IPS DF 19.7 (cell line): ENCODE results near the gene CXCL3.

Experiments
- DNase-seq: peaks from one replicate; pipeline ENCODE4 v3.0.0-alpha.2; 2013; ENCODE audit warnings: low read depth, low spot score

Gene CXCL3

GRCh38 chr4:74055498-74055897 is 17.0 kb upstream of the CXCL3 start:
- DNase-seq = no peak

GRCh38 chr4:74055096-74055495 is 16.6 kb upstream of the CXCL3 start:
- DNase-seq = no peak

- DNase-seq = no peak
Observed at GRCh38 chr4:74054483-74055047, 16.1 kb upstream of the CXCL3 start.

- no peak for DNase-seq
Observed at GRCh38 chr4:74047152-74047551, 8.7 kb upstream of the CXCL3 start.

- DNase-seq = no peak
Observed at GRCh38 chr4:74045772-74046171, 7.3 kb upstream of the CXCL3 start.

- DNase-seq = no peak
Observed at GRCh38 chr4:74045247-74045646, 6.8 kb upstream of the CXCL3 start.

GRCh38 chr4:74044677-74045076 is 6.2 kb upstream of the CXCL3 start:
- DNase-seq = no peak

- no peak for DNase-seq
Observed at GRCh38 chr4:74042681-74043080, 4.2 kb upstream of the CXCL3 start.

- DNase-seq = no peak
Observed at GRCh38 chr4:74041418-74041817, 2.9 kb upstream of the CXCL3 start.

- no peak for DNase-seq
Observed at GRCh38 chr4:74039315-74039763, 850 bp upstream of the CXCL3 start.

- DNase-seq = no peak
Observed at GRCh38 chr4:74038086-74038424, 434 bp downstream of the CXCL3 start.

- no peak for DNase-seq
Observed at GRCh38 chr4:74037076-74037955, 1.2 kb downstream of the CXCL3 start.

GRCh38 chr4:74033739-74034138 is 4.8 kb downstream of the CXCL3 start:
- no peak for DNase-seq

GRCh38 chr4:74032064-74032463 is 6.4 kb downstream of the CXCL3 start:
- no peak for DNase-seq

- DNase-seq = no peak
Observed at GRCh38 chr4:74031576-74031975, 6.9 kb downstream of the CXCL3 start.

GRCh38 chr4:74030285-74030684 is 8.2 kb downstream of the CXCL3 start:
- DNase-seq = no peak

GRCh38 chr4:74028504-74028903 is 10.0 kb downstream of the CXCL3 start:
- no peak for DNase-seq

GRCh38 chr4:74023709-74024108 is 14.8 kb downstream of the CXCL3 start:
- no peak for DNase-seq

GRCh38 chr4:74021601-74022000 is 16.9 kb downstream of the CXCL3 start:
- DNase-seq = no peak

- DNase-seq = no peak
Observed at GRCh38 chr4:74018771-74019170, 19.7 kb downstream of the CXCL3 start.

- no peak for DNase-seq
Observed at GRCh38 chr4:74018116-74018515, 20.4 kb downstream of the CXCL3 start.

GRCh38 chr4:74016068-74016467 is 22.4 kb downstream of the CXCL3 start:
- no peak for DNase-seq

- no peak for DNase-seq
Observed at GRCh38 chr4:74015126-74015780, 23.2 kb downstream of the CXCL3 start.
